ENCODE data around the gene TSSK2.
A peak's percentile ranks its signal among the peaks of the same experiment; 100 is the strongest.

Gene TSSK2

GRCh38 chr22:19113429-19113828, 17.7 kb upstream of the TSSK2 start:
- no peak overlapping the region for H3K27ac ChIP-seq
- TF ChIP-seq, protein P1, sequence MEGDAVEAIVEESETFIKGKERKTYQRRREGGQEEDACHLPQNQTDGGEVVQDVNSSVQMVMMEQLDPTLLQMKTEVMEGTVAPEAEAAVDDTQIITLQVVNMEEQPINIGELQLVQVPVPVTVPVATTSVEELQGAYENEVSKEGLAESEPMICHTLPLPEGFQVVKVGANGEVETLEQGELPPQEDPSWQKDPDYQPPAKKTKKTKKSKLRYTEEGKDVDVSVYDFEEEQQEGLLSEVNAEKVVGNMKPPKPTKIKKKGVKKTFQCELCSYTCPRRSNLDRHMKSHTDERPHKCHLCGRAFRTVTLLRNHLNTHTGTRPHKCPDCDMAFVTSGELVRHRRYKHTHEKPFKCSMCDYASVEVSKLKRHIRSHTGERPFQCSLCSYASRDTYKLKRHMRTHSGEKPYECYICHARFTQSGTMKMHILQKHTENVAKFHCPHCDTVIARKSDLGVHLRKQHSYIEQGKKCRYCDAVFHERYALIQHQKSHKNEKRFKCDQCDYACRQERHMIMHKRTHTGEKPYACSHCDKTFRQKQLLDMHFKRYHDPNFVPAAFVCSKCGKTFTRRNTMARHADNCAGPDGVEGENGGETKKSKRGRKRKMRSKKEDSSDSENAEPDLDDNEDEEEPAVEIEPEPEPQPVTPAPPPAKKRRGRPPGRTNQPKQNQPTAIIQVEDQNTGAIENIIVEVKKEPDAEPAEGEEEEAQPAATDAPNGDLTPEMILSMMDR (IDR thresholded peaks at IDR 0.05): no peak
- TF ChIP-seq ZFX (IDR thresholded peaks at IDR 0.05; ENCODE audit: borderline replicate concordance): no peak

GRCh38 chr22:19114984-19115552, 16.0 kb upstream of the TSSK2 start:
- TF ChIP-seq, protein P1 (IDR thresholded peaks at IDR 0.05): no peak
- no peak for TF ChIP-seq ZFX (IDR thresholded peaks at IDR 0.05; ENCODE audit: borderline replicate concordance)
- no peak overlapping the region for H3K27ac ChIP-seq

GRCh38 chr22:19115628-19116027, 15.5 kb upstream of the TSSK2 start:
- no peak overlapping the region for H3K27ac ChIP-seq
- TF ChIP-seq ZFX (IDR thresholded peaks at IDR 0.05; ENCODE audit: borderline replicate concordance): no peak
- TF ChIP-seq, protein P1 (IDR thresholded peaks at IDR 0.05): no peak

DNA sequence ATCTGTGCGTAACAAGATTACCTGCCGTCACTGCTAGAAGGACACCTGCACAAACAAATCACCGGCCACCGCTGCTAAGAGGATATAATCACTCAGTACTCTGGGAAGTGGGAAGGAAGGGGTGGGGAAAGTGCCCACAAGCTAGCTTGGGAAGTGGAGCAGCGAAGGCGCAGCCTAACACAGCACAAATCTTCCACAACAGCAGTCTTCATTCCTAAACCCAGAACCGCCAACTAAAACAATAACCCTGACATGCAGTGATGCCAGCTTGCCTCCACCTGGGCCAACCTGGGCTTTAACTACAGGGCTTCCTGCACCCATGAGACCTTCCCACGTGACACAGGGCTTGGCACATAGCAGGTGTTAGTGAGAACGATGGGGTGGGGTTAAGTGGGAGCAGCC, 14.0 kb upstream of the TSSK2 start:
- no peak overlapping the region for H3K27ac ChIP-seq
- TF ChIP-seq, protein P1 (IDR thresholded peaks at IDR 0.05): no peak
- TF ChIP-seq ZFX (IDR thresholded peaks at IDR 0.05; ENCODE audit: borderline replicate concordance): no peak

DNA sequence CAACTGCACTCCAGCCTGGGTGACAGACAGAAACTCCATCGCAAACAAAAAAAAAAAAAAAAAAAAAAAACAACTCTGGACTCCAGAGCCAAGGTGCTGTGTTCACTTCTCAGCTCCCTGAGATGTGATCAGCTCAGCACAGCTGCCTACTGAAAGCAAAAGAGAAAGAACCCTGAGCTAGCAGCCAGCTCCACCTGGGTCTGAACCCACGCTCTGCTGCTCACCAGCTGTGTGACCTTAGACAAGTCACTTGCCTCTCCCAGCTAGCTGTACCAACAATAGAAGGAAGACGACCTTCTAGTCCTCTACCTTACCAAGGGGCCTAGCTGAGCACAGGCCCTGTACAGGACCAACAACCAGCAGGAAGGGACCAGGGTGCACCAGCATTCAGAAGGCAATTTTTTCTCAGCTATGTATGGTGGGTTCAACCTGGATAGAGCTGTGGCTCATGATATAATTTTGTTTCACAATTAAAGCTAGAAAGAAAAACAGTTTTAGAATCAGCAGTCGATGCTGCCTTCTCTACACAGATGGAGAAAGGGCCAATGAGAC, 12.7 kb upstream of the TSSK2 start:
- H3K27ac ChIP-seq: no peak overlapping the region
- no peak for TF ChIP-seq ZFX (IDR thresholded peaks at IDR 0.05; ENCODE audit: borderline replicate concordance)
- TF ChIP-seq, protein P1 (IDR thresholded peaks at IDR 0.05): no peak

DNA sequence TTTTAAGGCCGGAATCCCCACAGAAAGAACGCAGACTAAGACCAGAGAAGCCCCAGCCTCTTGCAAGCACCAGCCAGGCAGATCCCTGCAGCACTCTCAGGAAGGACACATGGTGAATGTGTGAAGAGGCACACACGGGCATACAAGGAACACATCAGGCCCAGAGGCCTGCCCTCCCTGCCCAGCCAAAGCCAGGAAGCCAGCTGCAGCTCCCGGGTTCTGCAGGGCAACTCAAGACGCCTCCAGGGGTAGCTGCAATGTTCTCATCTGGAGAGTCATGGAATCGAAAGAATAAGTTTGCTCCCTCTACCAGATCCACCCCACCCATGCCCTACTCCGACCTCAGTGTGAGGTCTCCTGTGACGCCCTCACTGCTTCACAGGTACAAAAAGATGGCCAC, 11.2 kb upstream of the TSSK2 start:
- H3K27ac ChIP-seq: no peak overlapping the region
- TF ChIP-seq ZFX (IDR thresholded peaks at IDR 0.05; ENCODE audit: borderline replicate concordance): no peak
- TF ChIP-seq, protein P1 (IDR thresholded peaks at IDR 0.05): no peak

- no peak for TF ChIP-seq ZFX (IDR thresholded peaks at IDR 0.05; ENCODE audit: borderline replicate concordance)
- TF ChIP-seq, protein P1 (IDR thresholded peaks at IDR 0.05): no peak
- peak overlapping the region; percentile 85 for H3K27ac ChIP-seq
Measured at GRCh38 chr22:19120829-19121630, 10.1 kb upstream of the TSSK2 start.

Measured in 22Rv1 (cell line).